Keratinocyte (primary cell): ENCODE results near the gene KRTAP1-5. TPM values are rescaled to one million over a fixed set of nuclear protein-coding genes. Genes with fewer than 3 reads are reported as not detected.

Experiments
- DNase-seq: peaks from one replicate; pipeline ENCODE4 v3.0.0-alpha.2; 2011; ENCODE audit warnings: low read depth, missing footprints, low spot score
- FAIRE-seq: peaks from 2 replicates; lab custom pipeline; 2011; peaks lifted over from hg19 to GRCh38; lab: Jason Lieb, UNC
- H2AFZ ChIP-seq: 2 replicates; pipeline ENCODE4 v1.6.0; 2012; ENCODE audit warnings: low read length, control low read depth, inconsistent platforms; ENCODE audit not compliant: control insufficient read depth
- H3K27ac ChIP-seq: 2 replicates; pipeline ENCODE4 v1.5.1; 2011; ENCODE audit warnings: low read length; ENCODE audit not compliant: control insufficient read depth, insufficient read depth
- H3K27me3 ChIP-seq: 3 replicates; pipeline ENCODE4 v1.6.0; 2011; ENCODE audit warnings: low read length; ENCODE audit not compliant: control insufficient read depth, insufficient read depth; ENCODE audit errors: extremely low read depth
- H3K36me3 ChIP-seq, 2 experiments: 2 replicates in 1 of 2; 3 replicates in 1 of 2; pipeline ENCODE4 v1.5.1; 2011; ENCODE audit warnings: low read length in 2 of 2, mild to moderate bottlenecking in 1 of 2; ENCODE audit not compliant: control insufficient read depth in 2 of 2, insufficient read depth in 2 of 2; ENCODE audit errors: extremely low read depth in 1 of 2
- H3K4me1 ChIP-seq: 3 replicates; pipeline ENCODE4 v1.5.1; 2011; ENCODE audit warnings: low read length; ENCODE audit not compliant: control insufficient read depth, insufficient read depth; ENCODE audit errors: extremely low read depth
- H3K4me2 ChIP-seq: 3 replicates; pipeline ENCODE4 v1.6.0; 2011; ENCODE audit warnings: low read depth, low read length; ENCODE audit not compliant: control insufficient read depth, insufficient read depth; ENCODE audit errors: extremely low read depth
- H3K4me3 ChIP-seq, 3 experiments: fragments of 200-600 bp in 1 of 3; sonication (generic) in 1 of 3; 2 replicates in 2 of 3; 3 replicates in 1 of 3; pipeline ENCODE4 v1.5.1; 2011 to 2016; ENCODE audit warnings: low read length in 3 of 3, mild to moderate bottlenecking in 3 of 3, control low read depth in 2 of 3, inconsistent platforms in 1 of 3, low read depth in 1 of 3, mixed read lengths in 1 of 3, mixed run types in 1 of 3, moderate library complexity in 1 of 3; ENCODE audit not compliant: control insufficient read depth in 2 of 3, insufficient read depth in 2 of 3; ENCODE audit errors: extremely low read depth in 1 of 3
- H3K79me2 ChIP-seq: 2 replicates; pipeline ENCODE4 v1.6.0; 2012; ENCODE audit warnings: low read length; ENCODE audit not compliant: control insufficient read depth, insufficient read depth
- H3K9ac ChIP-seq: 3 replicates; pipeline ENCODE4 v1.6.0; 2011; ENCODE audit warnings: low read length; ENCODE audit not compliant: control insufficient read depth, insufficient read depth; ENCODE audit errors: extremely low read depth
- H3K9me1 ChIP-seq: 3 replicates; pipeline ENCODE4 v1.6.0; 2011; ENCODE audit warnings: low read length; ENCODE audit not compliant: control insufficient read depth, insufficient read depth; ENCODE audit errors: extremely low read depth
- H3K9me3 ChIP-seq: 2 replicates; pipeline ENCODE4 v1.5.1; 2012; ENCODE audit warnings: low read depth, low read length; ENCODE audit not compliant: control insufficient read depth
- H4K20me1 ChIP-seq: 3 replicates; pipeline ENCODE4 v1.6.0; 2011; ENCODE audit warnings: low read length; ENCODE audit not compliant: control insufficient read depth, insufficient read depth; ENCODE audit errors: extremely low read depth
- EZH2 ChIP-seq: IDR thresholded peaks from one replicate; pipeline ENCODE4 v1.6.1; 2012; ENCODE audit warnings: inconsistent platforms, mild to moderate bottlenecking, low read length, moderate library complexity
- dilution Hi-C: fragments of 300-500 bp; cut with MboI; formaldehyde crosslinking; loops from one replicate; pipeline ENCODE4 v1.7.0; 2020; ENCODE audit warnings: low sequenced_read_pairs; ENCODE audit not compliant: extremely low pct_ligation_motif_present
- polyA plus RNA-seq, 5 experiments: library from polyadenylated mRNA; depleted of rRNA in 3 of 5; stranded (reverse) in 3 of 5; stranded (forward) in 1 of 5; unstranded in 1 of 5; fragments of >200 nt; gene quantifications; 1 replicate in 1 of 5; 2 replicates in 3 of 5; 3 replicates in 1 of 5; pipeline versions ENCODE4 v1.2.1 to v1.2.3, GENCODE V29; 2011 to 2012; ENCODE audit warnings: missing spikeins in 2 of 5, low read depth in 1 of 5, low replicate concordance in 1 of 5
- TF ChIP-seq, protein P1 (sequence below), 3 experiments: IDR thresholded peaks in 1 of 3; conservative IDR thresholded peaks in 1 of 3; optimal IDR thresholded peaks in 1 of 3; 2 replicates in 2 of 3; 3 replicates in 1 of 3; pipeline versions ENCODE3 to v1.5.1; 2011; ENCODE audit warnings: low read length in 3 of 3, mild to moderate bottlenecking in 3 of 3, moderate library complexity in 2 of 3, control low read depth in 1 of 3, inconsistent platforms in 1 of 3; ENCODE audit not compliant: insufficient read depth in 2 of 3; ENCODE audit errors: extremely low read depth in 1 of 3

KRTAP1-5 gene
- polyA plus RNA-seq, 1 donor (not counting 4 experiments of a cell fraction or from before 2014, with no cell fraction given) = 0.08 TPM

DNA sequence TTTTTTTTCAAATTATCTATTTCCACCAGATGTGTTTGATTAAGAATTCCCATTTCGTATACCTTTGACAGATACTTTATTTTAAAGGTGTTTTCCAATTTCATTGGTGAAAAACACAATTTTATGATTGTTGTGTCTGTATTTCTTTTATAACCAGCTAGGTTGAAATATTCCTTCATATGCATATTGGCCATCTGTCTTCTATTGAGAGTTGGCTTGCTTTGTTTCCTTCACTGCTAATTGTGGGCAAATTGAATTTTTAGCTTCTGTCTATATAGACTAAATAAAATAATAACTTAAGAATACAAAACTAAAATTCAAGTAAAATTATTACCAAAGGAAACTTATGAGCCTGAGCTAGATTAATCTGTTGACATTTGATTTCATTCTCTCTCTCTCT is 31.9 kb downstream of the KRTAP1-5 start:
- Histone ChIP-seq H3K9ac (no peak overlapping the region), H4K20me1 (no peaks in the 10 kb centered on the region), H3K27ac (no peak overlapping the region), H3K36me3 (no peaks in the 10 kb centered on the region), H3K4me3 (no peak overlapping the region), H3K4me2 (no peak overlapping the region), H3K9me3 (no peaks in the 10 kb centered on the region), H3K79me2 (no peaks in the 10 kb centered on the region), H3K4me1 (no peaks in the 10 kb centered on the region), H2AFZ (no peak overlapping the region), H3K27me3 (no peaks in the 10 kb centered on the region), H3K9me1 (no peaks in the 10 kb centered on the region)
- FAIRE-seq (no peak), DNase-seq (no peak)
- no peak for TF ChIP-seq EZH2
- TF ChIP-seq, protein P1, sequence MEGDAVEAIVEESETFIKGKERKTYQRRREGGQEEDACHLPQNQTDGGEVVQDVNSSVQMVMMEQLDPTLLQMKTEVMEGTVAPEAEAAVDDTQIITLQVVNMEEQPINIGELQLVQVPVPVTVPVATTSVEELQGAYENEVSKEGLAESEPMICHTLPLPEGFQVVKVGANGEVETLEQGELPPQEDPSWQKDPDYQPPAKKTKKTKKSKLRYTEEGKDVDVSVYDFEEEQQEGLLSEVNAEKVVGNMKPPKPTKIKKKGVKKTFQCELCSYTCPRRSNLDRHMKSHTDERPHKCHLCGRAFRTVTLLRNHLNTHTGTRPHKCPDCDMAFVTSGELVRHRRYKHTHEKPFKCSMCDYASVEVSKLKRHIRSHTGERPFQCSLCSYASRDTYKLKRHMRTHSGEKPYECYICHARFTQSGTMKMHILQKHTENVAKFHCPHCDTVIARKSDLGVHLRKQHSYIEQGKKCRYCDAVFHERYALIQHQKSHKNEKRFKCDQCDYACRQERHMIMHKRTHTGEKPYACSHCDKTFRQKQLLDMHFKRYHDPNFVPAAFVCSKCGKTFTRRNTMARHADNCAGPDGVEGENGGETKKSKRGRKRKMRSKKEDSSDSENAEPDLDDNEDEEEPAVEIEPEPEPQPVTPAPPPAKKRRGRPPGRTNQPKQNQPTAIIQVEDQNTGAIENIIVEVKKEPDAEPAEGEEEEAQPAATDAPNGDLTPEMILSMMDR (optimal IDR thresholded peaks at IDR 0.05 in 1 of 3, IDR thresholded peaks at IDR 0.05 in 1 of 3, conservative IDR thresholded peaks at IDR 0.05 in 1 of 3; ENCODE audit: extremely low read depth in 1 of 3, insufficient read depth in 2 of 3, low read length in 3 of 3) = no peak
- dilution Hi-C loops = no loop called here

DNA sequence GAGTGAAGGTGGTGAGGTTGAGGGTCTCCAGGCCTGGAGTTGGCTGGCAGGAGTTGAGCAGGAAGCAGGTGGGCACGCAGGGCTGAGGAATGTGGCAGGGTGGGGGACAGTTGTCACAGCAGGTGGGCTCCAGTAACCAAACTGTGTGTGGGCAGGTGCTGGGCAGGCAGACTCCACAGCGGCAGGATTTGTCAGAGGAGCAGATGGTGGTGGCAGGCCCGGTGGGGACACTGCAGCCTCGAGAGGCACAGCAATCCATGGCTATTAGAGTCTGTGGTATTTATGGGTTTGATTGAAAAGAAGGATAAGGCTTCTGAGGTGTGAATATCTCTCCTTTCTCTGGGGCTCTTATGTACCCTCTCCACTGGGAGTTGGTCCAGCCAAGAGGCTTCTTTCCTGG is 33.2 kb downstream of the KRTAP1-5 start, which contains the start of gene KRTAP3-3:
Gene KRTAP3-3, minus strand, starts transcription at position 326 of the 400 bp plus-strand sequence. Its CDS starts 67 bp downstream, at position 259.
- Histone ChIP-seq H2AFZ (no peak within 1 kb of the TSS), H3K4me1 (no peaks in the 10 kb centered on the region), H3K36me3 (no peaks in the 10 kb centered on the region), H3K79me2 (no peaks in the 10 kb centered on the region), H3K4me3 (no peak within 1 kb of the TSS), H3K4me2 (no peak within 1 kb of the TSS), H3K9ac (no peak within 1 kb of the TSS), H4K20me1 (no peaks in the 10 kb centered on the region), H3K27ac (no peak within 1 kb of the TSS), H3K27me3 (no peaks in the 10 kb centered on the region), H3K9me3 (no peaks in the 10 kb centered on the region), H3K9me1 (no peaks in the 10 kb centered on the region)
- dilution Hi-C loops = no loop called here
- DNase-seq (no peak), FAIRE-seq (no peak)
- TF ChIP-seq EZH2 = no peak
- TF ChIP-seq, protein P1 (optimal IDR thresholded peaks at IDR 0.05 in 1 of 3, IDR thresholded peaks at IDR 0.05 in 1 of 3, conservative IDR thresholded peaks at IDR 0.05 in 1 of 3; ENCODE audit: extremely low read depth in 1 of 3, insufficient read depth in 2 of 3, low read length in 3 of 3) = no peak
